ENCODE results near the gene CLNK.

CLNK gene

DNA sequence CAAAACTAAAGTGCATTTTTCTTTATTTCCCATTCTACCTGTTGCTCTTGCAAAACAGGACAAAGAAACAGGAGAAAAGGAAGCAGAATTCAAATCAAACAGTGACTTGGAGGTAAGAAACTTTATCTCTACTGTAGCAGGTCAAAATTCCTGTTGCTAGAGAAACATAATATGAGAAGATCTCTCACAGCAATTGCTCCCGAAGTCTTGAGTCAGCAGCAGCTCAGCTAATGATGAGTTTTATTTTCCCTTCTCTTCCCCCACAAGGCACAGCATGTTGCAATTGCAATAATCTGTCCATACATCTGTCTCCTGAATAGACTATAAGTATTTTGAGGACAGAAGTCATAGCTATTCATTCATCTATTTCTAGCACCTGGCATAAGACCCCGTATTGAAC, 112.7 kb downstream of the CLNK start:
- no peak for DNase-seq

DNA sequence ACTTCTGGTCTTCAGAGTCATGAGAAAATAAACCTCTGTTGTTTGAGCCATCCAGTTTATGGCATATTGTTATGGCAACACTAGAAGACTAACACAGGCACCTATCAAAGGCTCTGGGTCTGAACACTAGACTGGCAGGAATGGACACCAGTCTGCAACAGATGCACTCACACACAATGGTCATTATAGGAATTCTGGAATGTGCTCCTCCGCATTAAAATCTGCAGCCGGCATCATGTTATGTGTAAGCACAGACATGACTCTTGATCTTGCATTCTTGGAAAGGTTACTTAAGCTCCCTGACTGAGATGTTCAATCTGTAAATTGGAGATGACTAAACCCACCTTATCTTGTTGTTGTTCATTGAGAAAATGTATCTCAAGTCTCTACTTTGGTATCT, 115.1 kb downstream of the CLNK start:
- DNase-seq, result no peak

DNA sequence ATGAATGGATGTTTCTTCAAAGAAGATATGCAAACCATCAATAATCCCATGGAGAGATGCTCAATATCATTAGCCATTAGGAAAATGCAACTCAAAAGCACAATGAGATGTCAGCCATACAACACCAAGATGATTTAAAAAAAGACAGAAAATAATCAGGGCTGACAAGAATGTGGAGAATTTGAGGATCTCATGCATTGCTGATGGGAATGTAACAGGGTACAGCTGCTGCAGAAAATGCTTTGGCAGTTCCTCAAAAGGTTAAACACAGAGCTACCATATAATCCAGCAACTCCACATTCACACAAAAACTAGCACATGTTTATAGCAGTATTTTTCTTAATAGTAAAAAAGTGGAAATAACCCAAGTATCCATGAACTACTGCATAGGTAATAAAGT, 116.8 kb downstream of the CLNK start:
- no peak for DNase-seq

GRCh38 chr4:10565166-10565780, 119.3 kb downstream of the CLNK start:
- no peak for DNase-seq

DNA sequence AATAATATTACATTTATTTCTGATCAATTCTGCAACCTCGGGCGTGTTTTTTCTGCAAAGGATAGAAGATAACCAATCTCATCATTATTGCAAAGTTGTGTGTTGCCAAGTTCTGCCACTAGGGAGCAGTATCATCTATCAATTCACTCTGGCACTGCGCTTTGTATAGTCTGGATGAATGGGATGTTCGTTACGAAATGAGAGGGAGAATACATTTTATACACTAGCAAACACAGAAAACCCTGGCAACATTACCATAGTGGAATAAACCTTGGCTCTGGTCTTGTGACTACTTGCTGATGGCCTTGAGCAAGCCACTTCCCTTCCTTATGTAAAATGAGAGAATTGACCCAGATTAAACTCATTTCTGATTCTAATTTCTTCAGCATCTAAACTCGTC, 129.9 kb downstream of the CLNK start:
- DNase-seq, result peak; percentile 52

GRCh38 chr4:10554121-10554520, 130.4 kb downstream of the CLNK start:
- DNase-seq, result no peak

GRCh38 chr4:10552591-10553280, 131.8 kb downstream of the CLNK start:
- no peak for DNase-seq

GRCh38 chr4:10535912-10536311, 148.7 kb downstream of the CLNK start:
- DNase-seq, result no peak

DNA sequence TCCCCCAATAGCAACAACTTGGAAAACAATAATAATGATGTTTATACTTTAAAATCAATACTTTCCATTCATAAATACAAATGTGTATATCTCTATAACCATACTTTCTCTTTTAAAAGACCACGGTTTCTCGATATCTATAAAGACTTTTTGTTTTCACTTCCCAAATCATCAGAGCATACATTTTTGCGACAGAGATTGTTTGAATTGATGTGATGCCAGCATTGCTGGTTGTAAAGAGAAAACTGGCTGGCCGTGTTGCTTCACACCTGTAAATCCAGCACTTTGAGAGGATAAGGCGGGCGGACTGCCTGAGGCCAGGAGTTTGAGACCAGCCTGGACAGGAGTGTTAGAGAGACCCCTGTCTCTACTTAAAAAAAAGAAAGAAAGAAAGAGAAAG, 149.7 kb downstream of the CLNK start:
- no peak for DNase-seq

DNA sequence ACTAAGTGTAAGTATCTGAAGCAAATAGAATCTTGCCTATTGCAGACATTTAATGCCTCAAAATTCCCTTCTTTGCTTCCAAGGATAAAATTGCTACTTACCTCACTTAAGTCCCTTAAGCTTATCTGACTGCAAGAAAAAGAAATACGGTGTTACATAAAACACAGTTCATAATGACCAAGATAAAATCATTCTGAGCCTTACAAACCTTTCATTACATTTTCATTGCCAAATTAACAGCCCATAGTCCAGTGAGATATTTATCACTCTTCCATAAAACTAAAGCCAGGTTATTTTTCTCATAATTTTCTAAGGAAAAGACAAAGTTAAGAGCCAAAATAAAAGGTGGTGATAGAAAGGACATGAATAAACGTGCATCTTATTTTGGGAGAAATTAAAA, 152.4 kb downstream of the CLNK start:
- DNase-seq, result no peak

DNA sequence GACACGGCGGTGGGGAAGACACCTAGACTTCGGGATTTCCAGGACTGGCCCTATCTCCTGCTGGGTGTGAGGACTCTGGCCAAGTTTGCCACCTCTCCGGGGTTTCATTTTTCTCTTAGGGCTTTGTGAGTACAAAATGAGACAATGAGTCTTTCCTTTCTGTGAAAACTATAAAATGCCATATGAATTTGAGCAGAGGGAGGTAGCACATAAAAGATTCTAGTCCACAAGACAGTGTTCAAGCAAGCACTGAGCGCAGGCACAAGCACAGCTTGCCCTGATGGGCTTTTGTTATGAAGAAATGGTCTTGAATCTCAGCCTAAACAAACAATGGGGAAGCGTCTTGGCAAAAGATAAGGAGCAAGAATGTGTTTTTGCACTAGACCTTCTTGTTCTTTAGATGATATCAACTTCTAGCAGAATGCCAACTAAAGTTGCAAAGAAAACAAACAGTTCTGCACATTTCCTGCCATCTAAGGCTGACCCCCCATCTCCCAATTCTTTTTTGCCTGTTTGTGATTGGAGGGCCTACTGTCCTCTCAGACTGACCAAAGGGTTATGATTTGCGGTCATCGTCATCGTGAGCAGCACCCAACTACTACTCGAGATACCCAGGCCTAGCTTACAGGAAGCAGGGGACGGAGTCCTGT, 154.3 kb downstream of the CLNK start:
- no peak for DNase-seq

GRCh38 chr4:10529291-10530136, 155.1 kb downstream of the CLNK start:
- DNase-seq, result no peak

DNA sequence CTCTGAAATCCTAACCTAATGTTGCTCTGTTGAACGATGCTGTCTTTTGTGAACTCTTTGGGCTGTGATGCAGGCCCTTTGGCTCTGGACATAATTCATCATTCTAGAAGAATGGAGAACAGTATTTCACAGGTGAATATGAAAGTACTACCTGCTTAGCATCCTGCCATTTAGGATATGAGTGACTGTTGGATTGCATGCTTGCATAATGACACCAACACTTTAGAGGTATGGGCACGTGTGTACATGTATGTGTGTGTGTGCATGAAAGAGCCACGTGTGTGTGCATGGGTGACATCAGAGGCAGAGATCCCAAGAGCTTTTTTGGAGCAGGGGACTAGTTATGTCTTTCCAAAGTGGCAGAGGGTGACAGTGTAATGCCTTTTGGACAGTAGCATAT, 157.1 kb downstream of the CLNK start:
- no peak for DNase-seq

DNA sequence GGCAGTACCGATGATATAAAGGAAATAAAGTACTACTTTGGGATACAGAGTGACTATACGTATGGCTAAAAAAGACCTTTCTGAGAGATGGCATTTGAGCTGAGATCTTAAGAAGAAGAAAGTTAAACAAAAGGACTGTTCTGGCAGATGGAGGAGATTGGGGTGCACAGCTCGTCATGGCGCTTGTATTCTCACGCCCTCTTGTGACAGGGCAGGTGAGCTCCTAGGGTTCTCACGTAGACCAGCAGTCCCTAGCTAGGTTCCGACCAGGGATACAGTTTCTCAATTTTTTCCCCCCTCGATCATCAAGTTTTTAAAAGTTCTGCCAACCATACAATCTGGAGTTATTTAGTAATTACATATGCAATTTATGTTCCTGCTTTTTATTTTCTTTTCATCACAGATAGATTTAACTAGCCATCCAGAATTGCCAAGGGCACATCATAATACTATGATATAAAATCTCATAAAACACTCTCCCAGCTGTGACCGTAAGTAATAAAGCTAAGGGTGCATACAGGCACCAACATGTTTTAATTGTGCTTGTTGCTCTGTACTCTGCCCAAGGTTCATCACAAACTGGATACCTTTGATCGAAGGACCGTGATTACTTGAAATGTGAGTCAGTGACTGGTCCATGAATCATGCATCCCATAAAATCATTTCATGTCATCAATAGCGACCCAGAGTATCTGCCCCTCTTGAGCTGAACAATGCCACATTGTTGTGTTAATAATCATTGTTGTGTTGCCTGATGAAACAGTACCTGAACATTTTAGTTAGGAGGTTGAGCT, 157.9 kb downstream of the CLNK start:
- DNase-seq, result no peak

DNA sequence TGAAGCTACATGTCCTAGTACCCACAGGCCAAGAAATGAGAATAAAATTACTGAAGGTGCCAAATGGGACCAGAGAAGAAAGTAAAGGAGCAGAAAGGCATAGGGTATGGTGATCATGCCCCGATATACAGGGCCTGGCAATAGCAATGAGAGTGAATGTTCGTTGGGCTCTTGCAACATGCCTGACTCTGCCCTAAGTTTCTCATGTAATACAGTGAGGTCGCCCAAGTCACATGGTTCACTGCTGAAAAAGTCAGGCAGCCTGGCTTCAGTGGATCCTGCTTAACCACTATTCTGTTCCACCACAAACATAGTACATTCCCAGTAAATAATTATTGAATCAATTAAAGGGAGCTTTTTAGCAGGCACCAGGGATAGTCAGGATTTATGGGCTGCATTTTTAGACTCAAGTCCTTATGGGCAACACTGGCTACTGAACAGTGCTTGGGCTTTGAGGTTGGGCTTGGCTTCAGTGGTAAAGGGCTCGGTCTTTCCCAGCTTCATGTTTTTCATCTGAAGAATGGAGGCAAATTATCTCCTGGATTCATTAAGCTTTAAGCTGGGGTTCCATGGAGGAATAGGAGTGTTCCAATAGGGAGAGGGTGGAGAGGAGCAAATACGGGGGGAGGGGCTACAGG, 160.3 kb downstream of the CLNK start:
- DNase-seq, result no peak

DNA sequence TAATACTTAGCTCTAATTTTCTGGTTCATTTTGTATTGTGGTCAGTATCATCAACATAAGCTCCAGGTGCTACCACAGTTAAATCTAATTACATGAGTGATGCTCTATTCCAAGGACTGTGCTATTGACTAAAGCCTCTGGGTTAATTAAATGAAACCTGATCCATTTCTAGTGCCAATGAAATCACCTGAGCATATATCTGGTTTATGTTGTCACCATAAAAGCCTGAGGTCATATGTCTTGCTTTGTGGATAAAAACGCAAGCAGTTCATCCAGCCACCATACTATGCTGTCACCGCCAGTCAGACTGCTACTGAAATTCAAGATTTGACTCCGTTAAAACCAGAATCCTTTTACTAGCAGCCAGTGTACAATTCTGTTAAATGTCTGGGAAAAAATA, 163.1 kb downstream of the CLNK start:
- no peak for DNase-seq

DNA sequence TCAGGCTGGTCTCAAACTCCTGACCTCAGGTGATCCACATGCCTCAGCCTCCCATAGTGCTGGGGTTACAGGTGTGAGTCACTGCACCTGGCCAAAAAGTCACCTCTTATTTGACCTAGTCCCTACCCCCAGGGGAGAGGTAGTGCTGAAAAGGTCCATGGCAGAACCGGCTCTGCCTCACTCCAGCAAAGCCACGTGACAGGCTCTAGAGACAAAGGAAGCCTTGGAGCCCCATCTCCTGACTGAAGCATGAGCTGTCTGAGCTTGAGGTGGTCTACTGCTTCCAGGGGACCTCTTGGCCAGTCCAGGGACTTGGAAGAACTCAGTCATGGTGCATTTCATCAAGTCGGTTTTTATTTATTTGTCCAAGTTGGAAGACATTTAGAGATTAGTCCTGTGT, 174.8 kb downstream of the CLNK start:
- DNase-seq, result no peak

DNA sequence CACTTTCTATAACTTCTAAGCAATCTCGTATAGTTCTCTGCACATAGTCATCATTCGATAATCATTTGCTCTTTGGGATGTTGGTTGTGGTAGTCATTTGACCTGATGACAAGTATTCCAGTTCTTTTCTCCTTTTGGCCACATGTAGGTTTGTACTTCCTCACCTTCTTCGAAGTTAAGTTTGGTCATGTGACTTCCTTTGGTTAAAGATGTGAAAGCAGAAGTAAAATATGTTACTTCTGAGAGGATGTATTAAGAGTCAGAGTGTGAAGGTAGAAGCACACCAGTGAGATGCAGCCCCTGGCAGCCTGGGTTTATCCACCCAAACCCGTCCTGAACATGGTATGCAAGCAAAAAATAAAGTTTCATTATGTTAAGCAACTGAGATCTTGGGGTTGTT, 178.5 kb downstream of the CLNK start:
- no peak for DNase-seq

GRCh38 chr4:10504570-10505179, 179.9 kb downstream of the CLNK start:
- DNase-seq, result no peak

DNA sequence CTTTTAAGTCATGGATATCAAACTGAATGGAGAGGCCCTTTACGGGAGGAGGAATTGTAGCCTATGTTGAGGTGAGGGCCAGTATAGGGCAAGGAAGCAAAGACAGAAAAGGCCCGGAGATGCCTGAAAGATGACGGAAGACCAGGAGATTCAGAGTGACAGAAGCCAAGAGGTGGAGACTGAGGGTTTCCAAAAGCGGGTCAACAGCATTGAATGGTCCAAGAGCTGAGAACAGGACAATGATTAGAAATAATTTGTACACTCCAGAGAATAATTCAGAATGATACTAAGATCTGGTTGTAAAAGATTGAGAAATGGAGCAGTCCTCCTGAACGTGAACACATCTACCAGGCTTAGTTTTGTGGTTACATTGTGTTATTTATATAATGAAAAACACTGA, 181.9 kb downstream of the CLNK start:
- no peak for DNase-seq

- DNase-seq, result no peak
Measured at GRCh38 chr4:10500776-10501175, 183.8 kb downstream of the CLNK start.

- no peak for DNase-seq
Measured at GRCh38 chr4:10496200-10496599, 188.4 kb downstream of the CLNK start.
